Bronchial epithelial cell (primary cell): ENCODE measurements around the gene PLCB1. TPM values are rescaled to one million over a fixed set of nuclear protein-coding genes. Genes with fewer than 3 reads are reported as not detected.

Source experiments
- DNase-seq: peaks from one replicate; pipeline ENCODE4 v3.0.0-alpha.2; 2010; ENCODE audit warnings: low read depth
- FAIRE-seq: peaks from 2 replicates; lab custom pipeline; 2011; peaks lifted over from hg19 to GRCh38; lab: Jason Lieb, UNC
- H3K27me3 ChIP-seq: 2 replicates; pipeline ENCODE4 v1.5.1; 2011; ENCODE audit warnings: low read length; ENCODE audit not compliant: control insufficient read depth, insufficient read depth
- H3K36me3 ChIP-seq: 2 replicates; pipeline ENCODE4 v1.5.1; 2011; ENCODE audit warnings: low read length; ENCODE audit not compliant: control insufficient read depth, insufficient read depth
- H3K4me3 ChIP-seq: 2 replicates; pipeline ENCODE4 v1.5.1; 2011; ENCODE audit warnings: mild to moderate bottlenecking, low read depth, low read length, control low read depth
- total RNA-seq: library from RNA; depleted of rRNA; stranded (reverse); fragments of >200 nt; gene quantifications from 2 replicates; pipeline ENCODE4 v1.2.1, GENCODE V29; 2014
- TF ChIP-seq, protein P1 (sequence below): IDR thresholded peaks from 2 replicates; pipeline ENCODE4 v1.5.1; 2011; ENCODE audit warnings: mild to moderate bottlenecking, moderate library complexity, low read length, control low read depth, inconsistent platforms; ENCODE audit not compliant: insufficient read depth, severe bottlenecking

The PLCB1 gene
- total RNA-seq, 1 donor from 2014 or later: 1.1 TPM

- TF ChIP-seq, protein P1, sequence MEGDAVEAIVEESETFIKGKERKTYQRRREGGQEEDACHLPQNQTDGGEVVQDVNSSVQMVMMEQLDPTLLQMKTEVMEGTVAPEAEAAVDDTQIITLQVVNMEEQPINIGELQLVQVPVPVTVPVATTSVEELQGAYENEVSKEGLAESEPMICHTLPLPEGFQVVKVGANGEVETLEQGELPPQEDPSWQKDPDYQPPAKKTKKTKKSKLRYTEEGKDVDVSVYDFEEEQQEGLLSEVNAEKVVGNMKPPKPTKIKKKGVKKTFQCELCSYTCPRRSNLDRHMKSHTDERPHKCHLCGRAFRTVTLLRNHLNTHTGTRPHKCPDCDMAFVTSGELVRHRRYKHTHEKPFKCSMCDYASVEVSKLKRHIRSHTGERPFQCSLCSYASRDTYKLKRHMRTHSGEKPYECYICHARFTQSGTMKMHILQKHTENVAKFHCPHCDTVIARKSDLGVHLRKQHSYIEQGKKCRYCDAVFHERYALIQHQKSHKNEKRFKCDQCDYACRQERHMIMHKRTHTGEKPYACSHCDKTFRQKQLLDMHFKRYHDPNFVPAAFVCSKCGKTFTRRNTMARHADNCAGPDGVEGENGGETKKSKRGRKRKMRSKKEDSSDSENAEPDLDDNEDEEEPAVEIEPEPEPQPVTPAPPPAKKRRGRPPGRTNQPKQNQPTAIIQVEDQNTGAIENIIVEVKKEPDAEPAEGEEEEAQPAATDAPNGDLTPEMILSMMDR: no peak
- H3K36me3 ChIP-seq: no peaks in the 10 kb centered on the region
- H3K4me3 ChIP-seq: no peak overlapping the region
- DNase-seq (no peak), FAIRE-seq (no peak)
- no peaks in the 10 kb centered on the region for H3K27me3 ChIP-seq
These were observed 232.1 kb downstream of the PLCB1 start for GRCh38 chr20:8363970-8364733.

GRCh38 chr20:8364734-8365078 is 232.6 kb downstream of the PLCB1 start:
- FAIRE-seq: no peak
- Histone ChIP-seq H3K4me3 (no peak overlapping the region), H3K27me3 (no peaks in the 10 kb centered on the region), H3K36me3 (no peaks in the 10 kb centered on the region)
- TF ChIP-seq, protein P1: no peak
- no peak for DNase-seq

GRCh38 chr20:8365634-8366033 is 233.6 kb downstream of the PLCB1 start:
- TF ChIP-seq, protein P1: no peak
- Histone ChIP-seq H3K4me3 (no peak overlapping the region), H3K27me3 (no peaks in the 10 kb centered on the region), H3K36me3 (no peaks in the 10 kb centered on the region)
- no peak for DNase-seq
- FAIRE-seq: no peak

GRCh38 chr20:8366303-8366923 is 234.3 kb downstream of the PLCB1 start:
- no peak for FAIRE-seq

GRCh38 chr20:8367689-8368088 is 235.6 kb downstream of the PLCB1 start:
- no peaks in the 10 kb centered on the region for H3K27me3 ChIP-seq
- TF ChIP-seq, protein P1: no peak
- H3K4me3 ChIP-seq: no peak overlapping the region
- no peaks in the 10 kb centered on the region for H3K36me3 ChIP-seq
- DNase-seq: no peak
- no peak for FAIRE-seq

More at GRCh38 chr20:8366303-8366923, 234.3 kb downstream of the PLCB1 start:
- TF ChIP-seq, protein P1: no peak
- Histone ChIP-seq H3K36me3 (no peaks in the 10 kb centered on the region), H3K27me3 (no peaks in the 10 kb centered on the region), H3K4me3 (no peak overlapping the region)
- DNase-seq: no peak
